ENCODE results near the gene IER3IP1.
A peak's percentile ranks its signal among the peaks of the same experiment; 100 is the strongest.
"Not testable (repeated sequence)": the region's sequence is repeated elsewhere in the genome, so short reads cannot be mapped to it uniquely, and the experiment has no call there.

Gene IER3IP1, protein sequence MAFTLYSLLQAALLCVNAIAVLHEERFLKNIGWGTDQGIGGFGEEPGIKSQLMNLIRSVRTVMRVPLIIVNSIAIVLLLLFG

DNA sequence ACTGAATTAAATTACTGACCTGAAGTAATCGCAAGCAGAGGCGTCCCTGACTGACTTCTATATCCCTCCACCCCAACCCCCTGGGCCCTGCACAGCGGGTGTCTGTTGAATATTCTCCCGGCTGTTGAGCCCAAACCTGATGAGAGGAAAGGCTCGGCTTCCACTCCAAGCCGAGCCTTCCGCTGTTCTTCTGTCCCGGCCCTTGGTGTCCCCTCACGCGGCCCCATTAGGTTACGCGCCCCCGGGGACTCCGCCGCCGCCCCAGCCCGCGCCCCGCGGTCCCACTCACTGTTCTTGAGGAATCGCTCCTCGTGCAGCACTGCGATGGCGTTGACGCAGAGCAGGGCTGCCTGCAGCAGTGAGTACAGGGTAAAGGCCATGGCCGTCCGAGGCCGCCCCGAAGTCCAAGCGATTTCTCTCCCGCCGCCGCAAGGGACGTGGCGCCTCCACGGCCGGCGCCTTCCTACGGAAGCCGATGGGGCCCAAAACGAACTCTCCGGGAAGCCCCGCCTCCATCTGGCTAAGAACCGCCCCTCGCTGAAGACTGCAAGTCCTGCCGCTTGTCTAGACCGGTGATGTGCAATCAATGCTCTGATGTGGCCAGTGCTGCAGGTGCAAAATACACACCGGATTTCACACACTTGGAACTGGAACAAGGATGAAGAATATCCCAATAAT is at the start of gene IER3IP1:
Gene IER3IP1 (minus strand): TSS at position 467 of the 678 bp plus-strand sequence. CDS start 87 bp downstream, at position 380.
- peak; percentile 76 for DNase-seq (ENCODE audit: low read depth)

DNA sequence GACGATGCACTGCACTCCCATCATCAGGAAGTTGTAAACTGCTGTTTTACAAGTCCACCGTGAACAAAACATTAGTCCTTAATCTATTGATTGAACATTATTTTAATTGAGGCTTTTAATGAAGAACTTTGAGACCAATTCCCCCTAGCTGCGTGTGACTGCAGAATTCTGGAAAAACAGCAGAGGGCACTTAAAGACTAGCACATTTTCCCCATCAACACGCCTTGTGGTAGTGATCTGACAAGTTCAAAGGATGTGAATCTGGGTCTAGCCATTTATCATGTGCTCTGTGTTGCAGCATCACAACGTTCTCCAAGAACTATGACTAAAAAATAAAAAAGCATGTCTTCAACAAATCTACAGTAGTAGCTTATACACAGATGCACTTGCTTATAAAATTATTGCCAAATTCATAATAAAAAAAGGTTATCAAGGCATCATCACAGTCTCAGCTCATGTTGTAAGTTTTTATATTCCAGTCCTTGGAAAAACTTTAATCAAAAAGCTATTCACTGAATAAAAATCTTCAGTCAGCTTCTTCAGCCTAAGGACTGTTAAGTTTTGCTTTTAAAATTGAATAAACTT is 39.5 kb upstream of the IER3IP1 start:
- DNase-seq (ENCODE audit: low read depth), result peak; percentile 41

DNA sequence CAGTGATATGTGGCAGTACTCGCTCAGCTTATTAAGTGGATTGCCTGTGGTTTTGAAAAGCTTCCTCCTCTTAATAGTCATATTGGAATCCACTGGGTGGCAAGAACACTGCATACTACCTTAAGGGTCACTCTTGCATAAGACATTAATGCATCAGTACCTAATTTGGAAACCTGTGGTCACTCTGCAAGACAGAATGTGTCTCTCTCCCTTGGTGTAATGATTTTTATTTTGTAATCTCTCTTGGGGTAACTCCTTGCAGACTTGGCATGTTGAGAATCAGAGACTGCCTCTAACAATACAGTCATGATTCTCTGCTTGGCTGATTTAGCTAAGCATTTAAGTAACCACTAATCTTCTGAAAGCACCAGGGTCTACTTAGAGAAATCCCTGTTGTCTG is 33.0 kb upstream of the IER3IP1 start:
- no peak for DNase-seq (ENCODE audit: low read depth)

DNA sequence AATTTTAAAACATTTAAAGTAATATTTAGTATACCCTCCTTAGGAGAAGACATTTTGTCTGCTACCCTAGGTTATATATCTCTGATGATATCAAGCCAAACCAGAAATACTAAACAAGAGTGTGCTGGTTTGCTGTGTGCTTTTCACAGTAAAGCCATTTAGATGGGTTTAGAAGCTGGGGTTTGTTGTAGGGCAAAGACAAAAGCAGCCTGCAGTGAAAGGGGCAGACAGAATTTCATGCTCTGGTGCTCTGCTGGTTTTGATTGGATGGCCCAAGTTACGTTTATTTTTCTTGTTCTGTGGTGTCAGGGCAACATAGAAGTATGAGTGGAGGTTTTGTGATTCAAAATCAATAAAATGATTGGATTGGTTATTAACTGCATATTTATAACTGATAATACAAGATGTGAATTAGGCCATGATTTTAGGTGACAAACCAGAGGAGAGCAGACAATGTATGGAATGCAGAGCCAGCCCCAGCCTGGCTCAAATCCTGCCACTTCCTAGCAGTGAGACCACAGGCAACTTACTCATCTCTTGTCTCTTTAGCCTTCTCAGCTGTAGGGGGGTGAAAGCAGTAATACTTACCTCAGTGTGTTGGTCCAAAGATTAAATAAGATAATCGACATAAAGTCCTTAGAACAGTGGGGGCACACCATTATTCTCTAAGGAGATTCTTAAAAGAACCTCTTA is 30.9 kb upstream of the IER3IP1 start:
- no peak for DNase-seq (ENCODE audit: low read depth)

DNA sequence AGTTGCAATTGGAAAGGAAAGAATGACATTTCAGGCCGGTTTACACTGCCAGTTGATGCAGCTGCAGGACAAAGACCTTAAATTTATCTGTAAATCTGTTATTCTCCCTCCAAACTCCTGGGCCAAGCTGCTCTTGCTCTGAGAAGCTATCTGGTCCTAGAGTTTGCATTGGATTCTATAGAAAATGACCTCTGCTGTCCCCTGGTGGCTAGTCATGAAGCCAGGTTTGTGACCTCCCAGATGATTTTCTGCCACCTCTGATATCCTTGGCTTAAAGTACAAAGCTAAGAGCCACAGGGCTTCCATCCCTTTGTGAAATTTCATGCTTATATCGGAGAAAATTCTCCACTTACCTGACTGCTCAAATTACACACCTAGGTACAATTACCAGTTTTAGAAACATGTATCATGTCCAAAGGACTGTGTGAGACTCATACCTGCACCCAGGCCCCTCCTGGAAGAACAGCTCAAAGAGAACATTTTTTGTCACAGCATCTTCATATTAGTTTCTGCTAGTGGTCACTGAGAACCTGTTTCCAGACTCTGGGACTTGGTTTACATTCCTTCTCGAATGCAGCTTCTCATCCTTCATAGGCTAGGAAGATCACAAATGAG is 28.9 kb upstream of the IER3IP1 start:
- DNase-seq (ENCODE audit: low read depth), result no peak

DNA sequence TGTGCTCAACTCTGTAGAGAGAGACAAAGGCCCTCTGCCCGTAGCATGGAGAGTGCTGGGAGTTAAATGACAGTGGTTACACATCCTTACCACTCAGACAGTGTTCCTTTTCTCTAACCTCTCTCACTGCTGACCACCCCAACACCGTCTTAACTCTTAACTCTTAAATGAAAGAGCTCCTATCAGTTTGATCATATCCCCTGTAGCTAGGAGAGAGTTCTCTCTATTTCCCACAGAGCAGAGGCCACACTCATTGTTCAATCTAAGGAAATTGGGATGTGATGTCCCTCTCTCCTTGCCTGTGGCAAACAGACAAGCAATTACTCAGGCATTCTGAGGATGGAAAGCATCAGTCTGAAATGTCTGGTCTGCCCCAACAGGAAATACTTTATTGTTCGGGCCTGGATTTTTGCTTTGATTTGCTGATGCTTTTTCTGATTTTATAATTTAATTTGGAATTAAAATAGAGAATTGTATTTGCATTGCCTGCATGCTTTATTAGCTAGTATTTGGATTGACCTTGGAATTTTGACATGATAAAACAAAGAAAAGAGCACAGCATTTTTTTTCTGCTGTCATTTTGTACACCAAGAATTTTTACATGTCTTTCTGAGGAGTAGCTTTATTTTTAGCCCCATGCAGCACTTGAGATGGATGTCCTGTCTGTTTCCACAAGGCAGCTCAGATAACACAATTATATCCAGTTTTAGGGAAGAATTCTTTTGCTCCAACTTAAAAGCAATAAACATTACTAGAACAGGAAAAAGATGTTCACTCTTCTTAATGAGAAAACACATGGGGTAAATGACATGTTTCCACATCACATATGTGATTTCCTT is 27.7 kb upstream of the IER3IP1 start:
- no peak for DNase-seq (ENCODE audit: low read depth)

DNA sequence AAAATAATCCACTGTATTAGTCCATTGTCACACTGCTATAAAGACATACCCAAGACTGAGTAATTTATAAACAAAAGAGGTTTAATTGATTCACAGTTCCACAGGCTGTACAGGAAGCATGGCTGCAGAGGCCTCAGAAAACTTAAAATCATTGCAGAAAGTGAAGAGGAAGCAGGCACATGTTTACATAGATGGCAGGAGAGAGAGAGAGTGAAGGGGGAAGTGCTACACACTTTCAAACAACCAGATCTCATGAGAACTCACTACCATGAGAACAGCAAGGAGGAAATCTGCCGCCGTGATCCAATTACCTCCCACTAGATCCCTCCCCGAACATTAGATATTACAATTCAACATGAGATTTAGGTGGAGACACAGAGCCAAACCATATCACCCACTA is 19.8 kb upstream of the IER3IP1 start:
- not testable (repeated sequence) for DNase-seq (ENCODE audit: low read depth)

DNA sequence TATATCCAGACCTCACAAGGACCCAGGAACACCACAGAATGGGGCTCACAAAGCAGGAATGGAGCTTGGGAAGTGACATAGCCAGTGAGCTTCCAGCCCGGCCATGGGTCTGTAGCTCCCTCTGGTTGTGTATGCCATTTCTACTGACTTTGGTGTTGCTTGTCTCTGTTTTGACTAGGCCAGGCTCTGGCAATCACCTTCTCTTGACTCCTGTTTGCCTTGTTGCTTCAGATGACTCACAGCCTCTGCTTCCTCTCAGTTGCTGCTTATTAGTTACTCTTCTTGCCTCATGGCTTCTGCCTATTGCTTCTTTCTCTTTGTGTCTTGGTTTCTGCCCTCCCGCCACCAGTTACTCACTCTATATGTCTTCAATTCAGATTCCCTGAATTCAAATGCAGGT is 15.8 kb upstream of the IER3IP1 start:
- DNase-seq (ENCODE audit: low read depth), result no peak

DNA sequence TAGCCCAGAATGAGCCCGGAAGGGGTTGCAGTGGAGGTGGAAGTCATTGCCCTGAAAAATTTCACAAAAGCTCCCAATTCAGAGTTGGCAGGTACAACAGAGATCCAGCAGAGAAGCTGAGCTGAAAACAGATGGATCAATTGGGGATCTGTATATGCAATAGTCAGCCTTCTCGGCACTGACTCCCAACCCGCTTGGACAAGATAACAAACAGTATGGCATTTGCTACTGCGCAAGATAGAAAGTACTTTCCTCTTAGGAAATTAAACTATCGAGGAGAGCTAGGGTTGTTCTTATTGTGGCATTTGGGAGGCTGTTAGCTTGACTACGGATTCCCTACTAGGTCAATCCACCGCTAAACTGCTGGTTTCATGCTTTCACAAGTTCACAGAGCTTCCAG is 11.6 kb upstream of the IER3IP1 start:
- DNase-seq (ENCODE audit: low read depth), result no peak

DNA sequence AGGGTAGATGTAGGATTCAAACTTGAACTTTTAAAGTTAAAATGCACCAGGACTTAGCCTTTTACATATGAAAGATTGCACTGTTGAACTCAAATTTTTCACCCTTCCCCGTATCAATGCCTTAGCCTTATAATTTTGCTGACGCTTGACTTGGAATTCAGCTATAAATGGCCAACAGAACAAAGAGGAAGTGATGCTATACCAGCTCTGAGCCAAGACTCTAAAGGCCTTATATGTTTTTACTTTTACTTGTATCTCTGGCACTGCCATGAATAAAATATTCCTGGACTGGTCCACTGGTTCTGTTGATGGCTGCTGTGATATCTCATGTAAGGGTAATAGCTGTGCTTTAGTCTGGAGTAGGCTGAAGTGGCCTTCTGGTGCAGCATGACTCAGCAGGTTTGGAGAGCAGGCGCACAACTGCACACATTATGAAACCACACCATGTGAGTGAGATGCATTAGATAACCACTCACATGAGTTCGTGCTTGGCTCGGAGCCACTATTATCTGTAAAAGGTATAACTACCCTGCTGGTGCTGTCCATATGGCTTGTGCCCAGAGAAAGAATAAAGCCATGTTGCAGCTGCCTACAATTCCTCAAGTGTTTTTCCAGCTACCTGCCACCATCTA is 8.4 kb upstream of the IER3IP1 start:
- no peak for DNase-seq (ENCODE audit: low read depth)

DNA sequence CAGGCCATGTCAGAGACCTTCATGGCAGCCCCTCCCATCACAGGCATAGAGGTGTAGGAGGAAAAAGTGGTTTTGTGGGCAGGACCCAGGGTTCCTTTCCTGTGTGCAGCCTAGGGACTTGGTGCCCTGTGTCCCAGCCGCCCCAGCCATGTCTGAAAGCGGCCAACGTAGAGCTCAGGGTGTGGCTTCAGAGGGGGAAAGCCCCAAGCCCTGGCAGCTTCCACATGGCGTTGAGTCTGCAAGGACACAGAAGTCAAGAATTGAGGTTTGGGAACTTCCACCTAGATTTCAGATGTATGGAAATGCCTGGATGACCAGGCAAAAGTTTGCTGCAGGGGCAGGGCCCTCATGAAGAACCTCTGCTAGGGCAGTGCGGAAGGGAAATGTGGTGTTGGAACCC is 6.0 kb upstream of the IER3IP1 start:
- DNase-seq (ENCODE audit: low read depth), result not testable (repeated sequence)

DNA sequence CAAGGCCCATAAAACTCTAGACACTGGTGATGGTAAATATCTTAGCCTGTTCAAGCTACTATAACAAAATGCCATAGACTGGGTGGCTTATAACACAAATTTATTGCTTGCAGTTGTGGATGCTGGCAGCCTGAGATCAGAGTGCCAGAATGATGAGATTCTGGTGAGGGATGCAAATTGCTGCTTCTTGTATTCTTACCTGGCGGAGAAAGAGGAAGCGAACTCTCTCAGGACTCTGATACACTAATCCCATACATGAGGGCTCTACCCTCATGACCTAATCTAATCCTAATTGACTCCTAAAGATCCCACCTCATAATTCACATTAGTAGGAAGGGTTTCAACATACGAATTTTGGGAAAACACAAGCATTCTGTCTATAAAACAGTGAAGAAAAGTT is 4.6 kb upstream of the IER3IP1 start:
- DNase-seq (ENCODE audit: low read depth), result no peak

DNA sequence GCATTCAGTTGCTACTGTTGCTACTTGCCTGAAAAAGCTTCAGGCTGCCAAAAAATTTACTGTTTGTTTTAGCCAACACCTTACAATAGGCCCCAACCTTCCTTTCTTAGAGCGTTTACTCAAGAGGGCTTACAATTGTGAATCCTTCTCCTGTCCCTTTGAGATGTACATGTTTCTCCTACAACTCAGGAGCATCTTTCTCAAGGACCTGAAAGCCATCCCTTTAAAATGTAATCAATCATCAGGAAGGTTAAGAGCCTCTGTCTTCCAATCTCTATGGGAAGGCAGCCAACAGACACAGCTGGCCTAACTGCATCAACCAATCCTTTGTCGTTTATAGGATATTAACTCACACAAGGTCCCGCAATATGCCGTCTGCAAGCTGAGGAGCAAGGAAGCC is 3.4 kb upstream of the IER3IP1 start:
- no peak for DNase-seq (ENCODE audit: low read depth)

DNA sequence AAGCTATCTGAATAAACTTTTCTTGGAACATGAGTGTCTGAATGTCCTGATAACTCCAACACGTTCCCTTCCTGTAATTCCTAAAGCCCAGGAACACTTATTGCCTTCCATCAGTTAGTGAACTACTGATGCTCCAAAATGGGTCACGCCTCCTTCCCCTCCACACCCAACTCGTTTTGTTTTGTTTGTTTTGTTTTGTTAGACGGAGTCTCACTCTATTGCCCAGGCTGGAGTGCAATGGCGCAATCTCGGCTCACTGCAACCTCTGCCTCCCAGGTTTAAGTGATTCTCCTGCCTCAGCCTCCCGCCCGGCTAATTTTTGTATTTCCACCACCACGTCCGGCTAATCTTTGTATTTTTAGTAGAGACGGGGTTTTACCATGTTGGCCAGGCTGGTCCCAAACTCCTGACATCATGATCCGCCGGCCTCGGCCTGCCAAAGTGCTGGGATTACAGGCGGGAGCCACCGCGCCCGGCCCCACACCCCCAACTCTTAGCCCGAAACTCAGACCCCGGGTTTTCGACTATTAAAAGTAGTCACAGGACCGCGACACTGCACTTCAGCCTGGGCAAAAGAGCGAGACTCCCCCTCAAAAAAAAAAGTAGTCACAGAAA is 774 bp downstream of the IER3IP1 start:
- DNase-seq (ENCODE audit: low read depth), result no peak

DNA sequence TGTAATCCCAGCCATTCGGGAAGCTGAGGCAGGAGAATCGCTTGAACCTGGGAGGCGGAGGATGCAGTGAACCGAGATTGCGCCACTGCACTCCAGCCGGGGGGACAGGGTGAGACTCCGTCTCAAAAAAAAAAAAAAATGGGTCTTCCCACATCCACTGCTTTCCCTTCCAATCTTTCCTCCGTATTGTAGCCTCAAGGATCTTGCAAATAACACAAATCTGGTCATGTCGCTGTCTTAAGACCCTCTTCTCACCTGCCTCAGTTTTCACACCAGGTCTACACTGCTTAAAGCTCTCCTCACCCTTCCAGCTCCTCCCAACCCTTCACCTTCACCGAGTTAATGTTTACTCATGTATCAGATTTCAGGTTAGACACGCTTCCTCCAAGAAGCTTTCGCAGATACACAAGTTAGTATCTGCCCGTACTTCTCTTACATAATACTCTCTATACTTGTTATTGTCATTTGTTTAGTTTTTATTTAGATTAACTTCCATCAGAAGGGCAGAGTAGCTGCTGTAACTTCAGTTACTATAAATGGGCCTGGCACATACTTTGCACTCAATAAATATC is 1.5 kb downstream of the IER3IP1 start:
- no peak for DNase-seq (ENCODE audit: low read depth)

DNA sequence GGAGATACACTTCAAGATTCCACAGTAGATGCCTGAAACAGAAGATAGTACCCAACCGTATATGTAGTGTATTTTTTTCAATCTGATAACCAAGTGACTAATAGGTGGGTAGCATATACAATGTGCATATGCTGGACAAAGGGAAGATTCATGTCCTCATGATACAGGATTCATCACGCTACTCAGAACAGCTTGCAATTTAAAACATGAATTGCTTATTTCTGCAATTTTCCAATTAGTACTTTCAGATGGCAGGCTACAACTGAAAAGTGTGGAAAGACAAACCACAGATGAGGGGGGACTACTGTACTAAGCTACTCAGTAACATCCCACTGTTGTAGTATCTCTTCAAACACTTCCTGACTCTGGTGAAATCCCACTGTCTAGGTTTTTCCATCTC is 3.7 kb downstream of the IER3IP1 start:
- no peak for DNase-seq (ENCODE audit: low read depth)

DNA sequence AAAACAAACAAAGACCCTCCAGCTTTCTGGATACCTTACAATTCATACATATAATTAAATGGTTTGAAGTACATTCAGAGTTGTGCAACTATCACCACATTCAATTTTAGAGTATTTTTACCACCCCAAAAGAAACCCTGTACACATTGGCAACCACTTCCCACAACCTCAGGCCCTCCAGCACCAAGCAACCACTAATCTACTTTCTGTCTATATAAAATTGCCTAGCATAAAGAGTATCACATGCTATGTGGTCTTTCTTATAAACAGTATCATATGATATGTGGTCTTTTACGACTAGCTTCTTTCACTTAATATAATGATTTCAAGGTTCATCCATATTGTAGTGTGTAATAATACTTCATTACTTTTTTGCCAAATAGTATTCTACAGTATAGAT is 7.3 kb downstream of the IER3IP1 start:
- no peak for DNase-seq (ENCODE audit: low read depth)

DNA sequence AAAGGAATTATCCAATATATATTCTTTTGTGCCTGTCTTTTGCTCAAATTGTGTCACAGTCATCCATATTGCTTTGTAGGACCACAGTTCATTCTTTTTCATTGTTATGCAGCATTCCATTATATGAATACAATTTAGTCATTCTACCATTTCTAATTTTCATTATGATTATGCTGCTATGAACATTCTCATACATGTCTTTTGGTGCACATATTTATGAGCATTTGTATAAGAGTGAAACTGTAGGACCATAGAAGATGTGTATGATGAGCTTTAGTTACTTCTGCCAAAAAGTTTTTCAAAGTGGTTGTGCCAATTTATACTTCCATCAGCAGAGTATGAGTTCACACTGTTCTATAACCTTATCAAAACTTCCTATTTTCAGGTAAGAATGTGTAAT is 7.7 kb downstream of the IER3IP1 start:
- no peak for DNase-seq (ENCODE audit: low read depth)

DNA sequence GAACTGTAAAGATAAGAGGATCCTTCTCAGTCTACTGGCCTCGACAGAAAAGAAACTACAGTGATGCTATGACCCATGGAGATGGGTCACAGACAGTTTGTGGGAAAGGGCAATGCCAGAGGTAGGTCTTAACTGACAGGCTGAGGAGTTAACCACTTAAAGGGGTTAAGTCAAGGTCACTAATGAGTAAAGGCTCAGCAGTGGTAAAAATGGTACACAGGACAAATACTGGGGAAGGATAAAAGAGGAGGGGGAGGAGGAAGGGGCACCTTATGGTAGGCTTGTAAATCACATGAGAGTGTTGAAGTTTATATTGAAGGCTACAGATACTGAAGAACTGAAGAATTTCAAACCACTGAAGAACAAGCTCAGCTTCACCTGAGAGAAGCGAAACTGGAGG is 9.9 kb downstream of the IER3IP1 start:
- DNase-seq (ENCODE audit: low read depth), result no peak

DNA sequence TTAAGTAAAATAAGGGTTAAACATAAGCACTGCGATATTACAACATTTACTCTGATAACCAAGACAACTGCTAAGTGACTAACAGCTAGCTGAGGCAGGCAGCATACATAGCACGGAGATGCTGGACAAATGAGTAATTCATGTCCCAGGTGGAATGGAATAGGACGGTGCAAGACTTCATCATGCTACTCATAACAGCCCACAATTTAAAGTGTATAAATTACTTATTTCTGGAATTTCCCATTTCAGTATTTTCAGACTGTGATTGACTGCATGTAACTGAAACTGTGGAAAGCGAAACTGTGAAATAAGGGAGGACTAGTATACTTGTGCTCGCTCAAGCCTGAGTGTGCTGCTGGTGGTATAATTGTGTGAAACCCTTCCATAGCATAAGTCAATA is 12.9 kb downstream of the IER3IP1 start:
- DNase-seq (ENCODE audit: low read depth), result peak; percentile 55

DNA sequence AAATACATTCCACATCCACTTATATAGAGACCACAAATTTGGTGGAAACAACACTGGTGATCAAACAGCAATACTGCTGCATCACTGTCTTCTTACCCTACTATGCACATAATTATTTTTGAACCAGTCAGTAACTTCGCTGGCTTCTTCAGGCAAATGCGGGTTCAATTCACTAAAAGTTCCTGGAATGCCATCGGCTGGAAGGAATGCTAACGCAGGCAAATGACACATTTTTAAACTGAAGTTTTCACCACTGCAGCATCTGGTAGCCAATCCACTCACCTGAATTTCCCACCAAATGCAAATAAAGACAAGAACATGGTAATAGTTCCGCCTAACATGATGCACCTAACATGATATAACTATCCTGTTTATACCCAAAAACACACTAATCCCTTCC is 15.9 kb downstream of the IER3IP1 start:
- DNase-seq (ENCODE audit: low read depth), result no peak
